GM18526 (cell line): ENCODE results near the gene GAS7.

ENCODE experiments used
- POLR2A ChIP-seq: IDR thresholded peaks from 3 replicates; pipeline ENCODE4 v1.6.1; 2011; ENCODE audit not compliant: insufficient read length; ENCODE audit errors: extremely low read depth

Gene GAS7

GRCh38 chr17:10186771-10187410 lies 11.5 kb downstream of the GAS7 start:
- TF ChIP-seq POLR2A = no peak

DNA sequence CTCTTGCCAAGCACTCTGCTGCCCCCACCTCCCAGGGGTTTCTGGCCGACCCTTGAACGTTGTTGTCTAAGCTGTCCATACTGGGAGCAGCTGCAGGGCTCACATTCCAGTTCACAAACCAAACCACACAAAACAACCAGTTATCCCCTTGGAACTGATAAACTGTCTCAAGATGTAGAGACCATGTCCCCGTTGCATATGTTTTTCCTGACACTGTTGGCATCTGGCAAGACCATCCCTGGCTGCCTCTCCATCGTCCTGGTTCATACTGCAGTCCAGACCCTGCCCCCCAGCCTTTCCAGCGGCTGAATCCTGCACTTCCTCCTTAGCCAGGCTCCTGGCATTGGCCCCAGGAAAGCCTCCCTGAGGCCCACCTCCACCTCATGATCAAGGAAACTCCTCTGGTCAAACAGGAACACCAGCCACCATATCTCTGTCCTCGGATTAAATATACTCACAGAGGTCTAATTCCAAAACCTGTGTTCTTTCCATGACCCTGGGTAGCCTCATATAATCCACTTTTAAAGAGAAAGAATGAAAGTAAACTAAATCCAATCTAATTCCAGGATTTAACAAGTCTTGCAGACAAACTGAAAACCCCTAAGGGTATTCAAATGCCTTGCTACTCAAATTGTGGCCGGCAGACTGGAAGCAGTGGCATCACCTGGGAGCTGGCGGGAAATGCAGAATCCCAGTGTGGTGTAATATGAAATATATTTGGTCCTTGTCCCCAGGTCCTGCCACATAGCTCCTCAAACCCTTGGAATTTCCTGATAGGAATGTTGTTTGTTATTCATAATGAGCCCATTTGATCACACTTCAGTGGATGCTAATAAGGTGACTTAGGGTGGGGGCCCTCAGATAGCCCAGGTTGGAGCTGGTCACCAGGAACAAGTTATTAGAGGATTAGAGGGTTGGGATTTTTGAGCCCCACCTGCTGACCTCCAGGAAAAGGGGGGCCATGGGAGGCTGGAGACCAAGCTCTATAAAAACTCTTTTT lies 14.2 kb downstream of the GAS7 start:
- TF ChIP-seq POLR2A = no peak

DNA sequence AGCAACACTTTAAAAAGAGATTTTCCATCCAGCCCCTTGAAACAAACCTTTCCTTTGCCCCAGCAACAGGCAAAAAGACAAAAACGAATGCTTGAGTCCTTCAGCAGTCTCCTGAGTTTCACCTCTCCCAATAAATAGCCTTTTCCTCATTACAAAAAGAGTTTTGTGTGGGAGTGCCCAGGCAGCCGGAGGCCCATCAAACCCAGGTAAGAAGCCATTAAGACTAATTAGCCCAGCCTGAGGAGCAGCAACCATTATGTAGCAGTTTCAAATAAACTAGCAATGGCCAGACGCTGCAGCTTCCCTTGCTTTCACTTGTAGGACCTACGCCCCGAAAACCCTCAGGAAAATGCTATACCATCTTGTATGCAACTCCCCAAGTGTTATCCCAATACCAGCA lies 15.6 kb downstream of the GAS7 start:
- no peak for TF ChIP-seq POLR2A

DNA sequence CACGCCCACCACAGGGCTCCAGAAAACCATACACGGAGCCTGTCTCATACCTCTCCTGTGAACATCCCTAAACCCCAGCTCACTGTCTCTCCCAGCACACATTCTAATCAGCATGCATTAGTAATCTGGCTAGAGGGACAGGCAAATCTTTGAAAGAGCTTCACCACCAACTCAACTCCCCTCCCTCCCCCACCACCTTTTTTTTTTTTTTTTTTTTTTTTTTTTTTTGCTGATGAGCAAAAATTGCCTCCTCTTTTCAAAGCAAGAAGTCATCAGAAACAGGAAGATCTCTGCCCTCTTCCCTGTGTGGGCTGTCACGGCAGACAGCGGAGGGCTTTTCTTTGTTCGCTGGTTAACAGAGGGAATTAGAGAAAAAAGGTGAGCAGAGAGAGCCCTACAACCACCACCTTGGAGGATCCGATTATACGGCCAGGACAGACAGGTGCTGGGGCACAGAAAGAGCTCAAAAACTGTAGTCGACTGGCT lies 19.9 kb downstream of the GAS7 start:
- TF ChIP-seq POLR2A = no peak

DNA sequence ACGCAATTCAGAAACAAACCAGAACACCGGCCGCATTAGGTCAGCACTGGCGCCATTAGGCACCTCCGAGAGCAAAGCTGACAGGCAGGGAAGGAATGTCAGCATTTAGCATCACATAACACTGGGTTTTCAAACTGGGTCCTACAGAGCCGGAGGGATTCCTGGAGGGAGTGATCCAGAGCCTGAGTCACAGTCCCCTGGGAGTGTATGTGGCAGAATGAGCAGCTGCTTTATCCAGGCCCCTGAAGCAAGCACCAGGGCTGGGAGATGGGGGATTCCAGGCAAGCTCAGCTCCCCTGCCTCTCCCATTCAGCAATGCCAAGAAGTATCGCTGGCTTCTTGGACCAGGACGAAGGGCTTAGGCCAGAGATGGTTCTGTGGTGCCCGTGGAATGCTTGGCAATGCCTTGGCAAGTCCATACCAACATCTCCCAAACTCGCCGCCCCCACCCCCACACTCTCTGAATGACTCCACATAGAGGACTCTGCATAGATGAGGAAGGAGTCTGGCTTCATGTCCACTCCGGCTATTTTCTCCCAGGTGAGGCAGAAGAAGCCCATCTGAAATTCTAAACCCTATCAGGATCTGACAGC lies 20.4 kb downstream of the GAS7 start:
- no peak for TF ChIP-seq POLR2A

GRCh38 chr17:10177131-10177912 lies 21.1 kb downstream of the GAS7 start:
- TF ChIP-seq POLR2A = no peak

- no peak for TF ChIP-seq POLR2A
Observed at GRCh38 chr17:10173913-10174312, 24.5 kb downstream of the GAS7 start.

- TF ChIP-seq POLR2A = no peak
Observed at GRCh38 chr17:10172778-10173177, 25.6 kb downstream of the GAS7 start.

- no peak for TF ChIP-seq POLR2A
Observed at GRCh38 chr17:10172241-10172741, 26.1 kb downstream of the GAS7 start.

GRCh38 chr17:10171581-10171981 lies 26.8 kb downstream of the GAS7 start:
- no peak for TF ChIP-seq POLR2A

GRCh38 chr17:10171122-10171571 lies 27.3 kb downstream of the GAS7 start:
- no peak for TF ChIP-seq POLR2A

DNA sequence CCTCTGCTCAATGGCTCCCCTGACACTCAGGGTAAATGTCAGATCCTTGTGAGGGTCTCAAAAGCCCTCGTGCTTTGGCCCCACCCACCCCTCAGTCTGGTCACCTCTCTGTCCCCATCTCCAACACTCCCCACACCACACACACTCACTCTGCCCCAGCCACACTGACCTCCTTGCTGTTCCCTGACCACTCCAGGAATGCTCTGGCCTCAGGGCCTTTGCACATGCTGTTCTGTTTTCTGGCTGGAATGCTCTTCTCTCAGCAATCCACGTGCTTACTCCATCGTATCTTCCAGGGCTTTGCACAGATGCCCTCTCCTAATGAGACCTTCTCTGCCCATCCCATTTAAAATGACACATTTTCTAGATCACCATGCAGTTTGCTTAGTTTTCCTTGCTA lies 28.2 kb downstream of the GAS7 start:
- no peak for TF ChIP-seq POLR2A

- no peak for TF ChIP-seq POLR2A
Observed at GRCh38 chr17:10169290-10169689, 29.1 kb downstream of the GAS7 start.

DNA sequence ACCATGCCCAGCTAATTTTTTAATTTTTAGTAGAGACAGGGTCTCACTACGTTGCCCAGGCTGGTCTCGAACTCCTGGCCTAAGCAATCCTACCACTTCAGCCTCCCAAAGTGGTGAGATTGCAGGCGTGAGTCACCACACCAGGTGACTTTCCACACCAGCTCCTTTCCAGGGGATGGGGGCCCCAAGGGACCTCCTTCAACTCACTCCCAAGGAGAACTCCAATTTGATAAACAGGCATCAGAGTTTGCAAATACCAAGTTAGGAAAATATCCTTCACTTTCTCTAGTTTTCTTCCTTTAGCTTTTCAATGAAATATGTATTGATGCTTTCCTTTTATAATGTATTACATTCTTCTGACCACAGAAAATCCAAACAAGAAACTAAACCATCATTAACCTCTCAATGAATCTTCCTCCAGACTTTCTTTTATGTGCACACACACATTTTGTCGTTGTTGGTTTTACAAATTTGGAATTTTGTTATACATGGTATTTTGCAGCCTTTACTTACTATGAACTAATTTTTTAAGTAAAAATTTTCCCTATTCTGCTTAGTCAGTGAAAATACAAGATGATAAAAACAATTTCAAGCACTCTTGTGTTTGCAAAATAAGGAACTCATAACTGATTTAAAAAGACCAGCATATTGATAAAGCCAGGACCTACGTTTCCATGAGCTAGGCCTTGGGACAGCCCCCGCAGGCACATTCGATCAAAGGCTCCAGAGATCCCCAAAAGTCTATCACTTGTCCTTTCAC lies 32.0 kb downstream of the GAS7 start:
- no peak for TF ChIP-seq POLR2A
